Kidney epithelial cell (primary cell): ENCODE data around the gene EPX. TPM values are rescaled to one million over a fixed set of nuclear protein-coding genes. Genes with fewer than 3 reads are reported as not detected.
A peak's percentile ranks its signal among the peaks of the same experiment; 100 is the strongest.

Experiments
- DNase-seq: peaks from one replicate; pipeline ENCODE4 v3.0.0-alpha.2; 2010; ENCODE audit warnings: low read depth
- H3K27me3 ChIP-seq: 2 replicates; pipeline ENCODE4 v1.6.0; 2011; ENCODE audit warnings: low read length; ENCODE audit not compliant: control insufficient read depth, insufficient read depth
- H3K36me3 ChIP-seq: 2 replicates; pipeline ENCODE4 v1.5.1; 2011; ENCODE audit warnings: low read length; ENCODE audit not compliant: control insufficient read depth, insufficient read depth
- H3K4me3 ChIP-seq: 2 replicates; pipeline ENCODE4 v1.5.1; 2011; ENCODE audit warnings: low read depth, mild to moderate bottlenecking, control low read depth, low read length
- CTCF ChIP-seq: IDR thresholded peaks from 2 replicates; pipeline ENCODE4 v1.5.1; 2011; ENCODE audit warnings: mild to moderate bottlenecking, moderate library complexity, low read length, control low read depth, inconsistent platforms; ENCODE audit not compliant: insufficient read depth, poor library complexity, severe bottlenecking
- total RNA-seq: library from RNA; depleted of rRNA; stranded (reverse); fragments of >200 nt; gene quantifications from 2 replicates; pipeline ENCODE4 v1.2.3, GENCODE V29; 2015

EPX gene
- total RNA-seq, 1 donor from 2014 or later, result not detected

- peaks cover 36% of the 10 kb centered on the region for H3K27me3 ChIP-seq
Measured at GRCh38 chr17:58246781-58247180, 54.3 kb downstream of the EPX start.

GRCh38 chr17:58247511-58248363, 55.2 kb downstream of the EPX start:
- H3K27me3 ChIP-seq, result peaks cover 32% of the 10 kb centered on the region
- no peak for DNase-seq
- TF ChIP-seq CTCF, result no peak
- H3K36me3 ChIP-seq, result no peaks in the 10 kb centered on the region
- no peak overlapping the region for H3K4me3 ChIP-seq

More at GRCh38 chr17:58246781-58247180, 54.3 kb downstream of the EPX start:
- Histone ChIP-seq H3K36me3 (no peaks in the 10 kb centered on the region), H3K4me3 (no peak overlapping the region)
- DNase-seq, result no peak
- no peak for TF ChIP-seq CTCF

- Histone ChIP-seq H3K27me3 (peaks cover 23% of the 10 kb centered on the region), H3K4me3 (no peak overlapping the region)
- no peak for DNase-seq
Measured at GRCh38 chr17:58248955-58249269, 56.4 kb downstream of the EPX start.

GRCh38 chr17:58249270-58250133, 57.0 kb downstream of the EPX start:
- H3K36me3 ChIP-seq, result no peaks in the 10 kb centered on the region
- peak overlapping the region; percentile 28 for H3K4me3 ChIP-seq
- peaks cover 22% of the 10 kb centered on the region for H3K27me3 ChIP-seq
- TF ChIP-seq CTCF, result peak; percentile 96
- DNase-seq, result no peak

More at GRCh38 chr17:58248955-58249269, 56.4 kb downstream of the EPX start:
- TF ChIP-seq CTCF, result no peak
- H3K36me3 ChIP-seq, result no peaks in the 10 kb centered on the region

GRCh38 chr17:58250344-58251011, 58.0 kb downstream of the EPX start:
- no peak for TF ChIP-seq CTCF
- no peak for DNase-seq
- no peaks in the 10 kb centered on the region for H3K36me3 ChIP-seq
- H3K27me3 ChIP-seq, result peaks cover 27% of the 10 kb centered on the region
- H3K4me3 ChIP-seq, result no peak overlapping the region
